DMS114 treated with DMSO at 0.1 percent for 48 hours (cell line): ENCODE data around the gene SBK1.

Source experiments
- DNase-seq: peaks from one replicate; lab custom pipeline; 2025; ENCODE audit not compliant: unreplicated experiment; lab: John Stamatoyannopoulos, UW

The SBK1 gene

DNA sequence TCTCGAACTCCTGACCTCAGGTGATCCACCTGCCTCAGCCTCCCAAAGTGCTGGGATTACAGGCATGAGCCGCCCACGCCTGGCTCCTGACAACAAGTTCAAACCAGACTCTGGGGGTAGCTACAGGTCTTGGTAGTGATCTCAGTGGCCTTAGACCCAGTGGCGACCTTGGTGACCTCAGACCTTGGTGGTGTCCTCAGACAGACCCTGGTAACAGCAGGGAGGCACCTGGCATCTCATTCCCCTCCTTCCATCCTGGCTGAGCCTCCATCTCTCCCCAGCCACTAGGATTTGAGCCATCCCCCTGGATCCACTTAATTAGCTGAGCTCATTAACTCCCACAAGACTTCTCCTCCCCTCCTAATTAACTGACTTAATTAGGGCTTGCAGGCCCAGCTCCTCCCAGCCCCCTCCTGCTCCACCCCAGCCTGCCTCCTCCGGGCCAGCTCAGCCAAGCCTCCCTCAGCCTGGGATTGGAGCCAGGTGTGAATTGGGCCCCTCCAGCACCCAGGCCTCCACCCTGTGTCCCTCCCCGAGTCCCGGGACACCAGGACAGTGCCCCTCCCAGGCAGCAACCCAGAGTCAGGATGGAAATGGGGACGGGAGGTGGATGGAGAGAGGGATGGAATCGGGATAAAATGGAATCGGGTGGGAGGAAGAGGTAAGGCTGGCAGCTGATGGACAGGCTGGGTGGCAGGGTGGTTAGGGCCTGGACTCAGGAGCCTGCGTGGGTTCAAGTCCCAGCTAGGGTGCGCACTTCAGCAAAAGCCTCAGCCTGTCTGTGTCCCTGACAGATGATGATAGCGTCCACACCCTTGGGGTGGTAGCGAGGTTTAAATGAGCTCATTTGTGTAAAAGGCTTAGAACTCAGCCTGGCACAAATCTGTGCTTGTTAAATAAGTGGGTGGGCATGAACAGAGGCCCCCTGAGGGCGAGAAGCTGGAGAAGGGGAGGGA, 11.2 kb upstream of the SBK1 start:
- no peak for DNase-seq

DNA sequence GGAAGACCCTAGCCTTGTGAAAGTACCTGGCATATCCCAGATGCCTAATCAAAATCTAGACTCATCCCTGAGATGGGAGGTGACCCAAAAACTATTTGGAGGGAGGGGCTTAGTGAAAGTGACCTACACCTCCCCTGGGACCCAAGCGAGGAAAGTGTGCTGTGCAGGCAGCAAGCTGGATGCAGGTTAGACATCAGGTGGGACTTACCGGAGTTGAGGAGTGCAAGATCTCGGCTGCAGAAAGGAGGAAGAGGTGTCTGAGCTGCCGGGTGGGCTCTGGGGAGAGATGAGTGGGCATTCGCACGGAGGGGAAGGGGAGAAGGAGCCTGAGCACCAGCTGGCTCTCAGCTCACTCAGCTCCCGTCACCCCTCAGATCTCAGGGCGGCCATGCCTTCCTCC, 10.3 kb upstream of the SBK1 start:
- DNase-seq: no peak

DNA sequence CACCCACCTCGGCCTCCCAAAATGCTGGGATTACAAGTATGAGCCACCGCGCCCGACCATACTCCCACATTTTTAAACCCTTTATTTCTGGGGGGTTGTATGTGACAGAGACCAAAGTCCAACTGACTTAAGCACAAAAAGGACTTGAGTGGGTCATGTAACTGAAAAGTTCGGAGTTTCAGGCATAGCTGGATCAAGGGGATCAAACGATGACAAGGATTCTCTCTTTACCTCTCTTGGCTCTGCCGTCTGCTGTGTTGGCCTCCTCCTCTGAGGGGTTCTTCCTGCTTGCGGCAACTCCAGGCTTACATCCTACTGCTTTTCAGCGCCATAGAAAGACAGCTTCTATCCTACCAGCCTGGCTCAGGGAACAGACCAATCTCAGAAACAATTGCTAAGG, 9.2 kb upstream of the SBK1 start:
- no peak for DNase-seq

DNA sequence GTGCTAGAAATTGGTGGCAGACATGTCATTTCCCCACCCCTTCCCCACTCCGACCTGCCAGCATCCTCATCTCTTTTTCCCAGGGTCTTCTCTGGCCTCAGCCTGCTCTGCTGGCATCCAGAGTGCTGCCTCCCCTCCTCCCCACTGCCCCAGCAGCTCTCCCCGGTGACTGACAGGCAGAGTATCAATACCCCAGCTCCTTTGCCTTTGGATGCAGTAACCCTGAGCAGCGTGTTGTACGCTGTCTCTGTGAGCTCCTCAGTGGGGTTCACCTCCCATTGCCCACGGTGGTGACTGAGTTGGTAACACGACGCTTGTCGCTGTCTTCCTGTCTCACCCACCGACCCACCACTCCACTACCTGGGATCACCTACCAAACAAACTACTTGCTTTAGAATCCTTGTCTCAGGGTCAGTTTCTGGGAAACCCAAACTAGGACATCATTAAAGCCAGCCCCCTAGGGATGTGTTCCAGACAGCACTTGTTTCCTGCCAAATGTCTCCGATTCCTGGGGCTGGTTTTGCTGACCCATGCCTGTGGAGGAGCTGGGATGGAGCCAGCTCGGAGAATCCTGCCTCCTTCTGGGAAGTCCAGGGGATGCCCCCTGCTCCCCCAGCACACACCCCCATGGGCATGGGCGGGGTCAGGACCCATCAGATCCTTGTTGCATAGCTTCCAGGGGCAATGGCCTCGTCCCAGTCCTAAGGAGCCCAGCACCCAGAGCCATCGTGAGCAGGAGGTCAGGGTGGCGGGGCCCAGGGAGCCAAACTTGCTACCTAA, 8.3 kb upstream of the SBK1 start:
- no peak for DNase-seq

DNA sequence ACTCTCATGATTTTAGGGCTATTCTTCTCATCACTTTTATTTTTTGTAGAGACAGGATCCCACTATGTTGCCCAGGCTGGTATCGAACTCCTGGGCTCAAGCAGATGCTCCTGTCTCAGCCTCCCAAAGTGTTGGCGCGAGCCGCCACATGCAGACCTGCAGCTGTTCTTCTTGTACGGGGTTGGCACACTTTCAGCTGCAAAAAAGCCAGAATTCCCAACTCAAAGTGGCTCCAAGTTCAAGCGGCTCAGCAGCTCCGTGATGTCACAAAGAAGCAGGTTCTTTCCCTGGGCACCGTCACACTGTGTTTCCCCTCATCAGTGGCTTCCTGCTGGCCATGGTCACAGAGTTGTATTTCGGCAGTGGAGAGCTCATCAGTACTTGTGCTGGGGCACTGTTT, 6.7 kb upstream of the SBK1 start:
- no peak for DNase-seq

DNA sequence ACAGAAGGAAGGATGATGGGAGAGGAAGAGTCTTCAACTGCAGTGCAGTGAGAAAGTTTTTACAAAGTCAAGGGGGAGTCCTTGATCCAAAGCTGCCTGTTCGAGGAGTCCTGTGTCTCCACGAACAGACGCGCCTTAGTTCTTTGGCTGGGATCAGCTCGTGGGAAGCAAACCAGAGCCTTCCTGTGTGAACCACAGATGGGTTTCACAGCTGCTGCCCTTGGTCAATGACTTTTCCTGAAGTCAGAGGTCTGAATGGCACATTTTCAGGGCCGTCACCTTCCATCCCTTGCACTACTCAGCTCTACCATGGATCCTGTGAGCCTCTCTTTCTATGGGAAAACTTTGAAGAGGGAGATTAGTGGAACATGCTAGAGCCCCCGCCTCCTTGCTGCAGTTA, 4.2 kb upstream of the SBK1 start:
- DNase-seq: no peak

DNA sequence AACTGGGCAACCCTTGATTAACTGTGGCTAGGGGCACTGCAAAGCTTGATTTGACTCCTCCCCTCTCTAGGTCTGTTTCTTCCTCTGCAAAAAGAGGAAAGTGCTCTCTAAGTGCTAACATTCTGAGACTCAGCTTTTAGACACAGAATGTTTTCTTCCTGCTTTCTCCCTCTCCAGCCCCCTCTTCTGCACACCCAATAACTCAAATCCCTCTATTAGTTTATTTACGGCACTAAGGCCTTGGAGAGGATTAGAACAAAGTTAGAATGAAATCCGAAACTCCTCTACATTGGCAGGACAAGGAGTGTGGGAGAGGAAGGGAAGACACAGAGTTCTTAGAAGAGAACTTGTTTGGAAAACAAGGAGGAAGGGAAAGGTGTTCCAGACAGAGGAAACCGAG, 3.3 kb upstream of the SBK1 start:
- DNase-seq: no peak

DNA sequence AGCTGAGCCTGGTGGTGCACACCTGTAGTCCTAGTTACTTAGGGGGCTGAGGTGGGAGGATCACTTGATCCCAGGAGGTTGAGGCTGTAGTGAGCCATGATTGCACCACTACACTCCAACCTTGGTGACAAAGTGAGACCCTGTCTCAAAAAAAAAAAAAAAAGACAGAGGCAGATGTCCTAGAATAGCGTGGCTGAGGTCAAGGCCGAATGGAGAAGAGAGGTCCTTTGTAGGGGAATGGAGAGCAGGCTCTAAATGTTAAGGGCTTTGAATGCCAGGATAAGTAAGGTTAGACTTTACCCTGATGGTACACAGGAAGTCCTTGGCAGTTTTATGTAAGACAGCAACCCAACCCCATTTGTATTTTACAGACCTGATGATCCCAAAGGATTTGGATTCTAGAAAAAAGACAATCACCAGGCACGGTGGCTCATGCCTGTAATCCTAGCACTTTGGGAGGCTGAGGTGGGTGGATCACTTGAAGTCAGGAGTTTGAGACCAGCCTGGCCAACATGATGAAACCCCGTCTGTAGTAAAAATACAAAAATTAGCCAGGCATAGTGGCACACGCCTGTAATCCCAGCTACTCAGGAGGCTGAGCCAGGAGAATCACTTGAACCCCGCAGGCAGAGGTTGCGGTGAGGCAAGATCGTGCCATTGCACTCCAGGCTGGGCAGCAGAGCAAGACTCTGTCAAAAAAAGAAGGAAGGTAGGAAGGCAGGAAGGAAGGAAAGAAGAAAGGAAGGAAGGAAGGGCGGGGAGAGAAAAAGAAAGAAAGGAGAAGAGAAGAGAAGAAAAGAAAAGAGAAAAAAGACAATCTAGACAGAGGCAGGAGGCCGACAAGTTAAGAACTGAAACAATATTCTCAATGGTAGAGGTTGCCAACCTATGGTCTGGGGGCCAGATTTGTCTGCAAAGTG, 2.1 kb upstream of the SBK1 start:
- no peak for DNase-seq

DNA sequence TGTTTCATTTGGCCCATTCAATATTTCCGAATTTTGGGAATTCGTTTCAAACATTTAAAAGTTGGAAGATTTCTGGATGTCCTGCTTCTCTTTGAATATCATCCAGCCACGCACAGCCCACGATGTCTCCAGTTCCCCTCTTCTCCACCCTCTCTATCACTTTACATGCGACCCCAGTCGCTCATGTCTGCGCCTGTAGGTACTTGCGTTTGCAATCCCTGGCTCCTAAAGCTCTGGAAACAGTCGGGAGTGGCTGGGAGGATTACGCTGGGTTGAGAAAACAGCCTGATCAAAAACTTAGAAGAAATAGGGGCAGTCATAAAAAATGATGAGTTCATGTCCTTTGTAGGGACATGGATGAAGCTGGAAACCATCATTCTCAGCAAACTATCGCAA, 1.5 kb upstream of the SBK1 start:
- no peak for DNase-seq

DNA sequence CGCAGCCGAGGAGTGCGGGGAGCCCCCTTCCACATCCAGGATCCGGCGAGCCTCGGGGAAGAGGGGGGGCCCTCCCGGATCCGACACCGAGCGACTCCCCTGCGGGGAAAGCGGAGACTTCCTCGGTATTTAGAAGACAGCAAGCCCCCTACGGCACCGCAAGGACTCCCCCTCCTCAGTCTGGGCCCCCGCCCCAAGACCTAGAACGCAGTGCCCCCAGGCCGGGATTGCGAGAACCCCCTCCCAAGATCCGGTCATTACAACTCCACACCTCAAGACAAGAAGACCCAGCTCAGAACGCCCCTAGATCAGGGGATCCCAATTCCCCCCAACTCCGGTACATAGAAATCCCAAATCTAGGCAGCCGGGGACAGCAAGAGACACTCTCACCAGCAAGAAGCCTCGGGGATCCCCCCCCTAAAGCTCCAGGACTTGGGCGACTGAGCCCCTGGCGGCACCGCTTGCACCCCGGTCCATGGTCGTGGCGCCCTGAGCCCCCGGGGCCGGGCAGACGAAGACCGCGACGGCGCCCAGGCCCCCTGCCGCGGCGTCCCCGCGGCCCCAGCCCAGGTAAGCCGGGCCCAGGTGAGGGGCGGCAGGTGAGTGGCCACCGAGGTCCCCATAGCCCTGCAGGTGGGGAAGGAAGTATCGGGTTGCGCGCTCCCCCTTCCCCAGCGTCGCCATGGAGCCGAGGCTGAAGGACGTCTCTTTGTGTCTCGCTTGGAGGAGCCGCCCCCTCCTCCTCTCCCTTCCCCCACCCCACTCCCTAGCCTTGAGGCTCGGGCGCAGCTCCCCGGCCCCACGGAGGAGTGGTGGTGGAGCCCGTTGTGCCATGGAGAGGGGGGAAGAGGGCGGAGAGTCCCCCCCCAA, 641 bp downstream of the SBK1 start:
- DNase-seq: no peak

DNA sequence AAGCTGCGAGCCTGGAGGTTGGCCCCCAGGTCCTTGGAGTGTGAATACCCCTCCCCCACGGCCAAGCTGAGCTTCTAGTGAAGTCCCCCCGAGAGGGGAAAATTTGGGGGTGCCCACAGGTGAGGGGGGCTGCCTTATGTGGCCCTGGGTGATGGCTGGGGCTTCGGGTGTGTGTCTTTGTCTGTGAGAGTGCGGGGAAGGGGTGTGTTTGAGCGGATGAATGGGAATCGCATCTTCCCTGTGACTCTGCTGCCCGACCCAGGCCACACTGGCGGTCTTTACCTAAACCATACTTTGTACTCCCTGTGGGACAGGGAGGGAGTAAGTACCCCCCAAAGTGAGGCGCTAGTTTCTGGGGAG, 1.3 kb downstream of the SBK1 start:
- no peak for DNase-seq

DNA sequence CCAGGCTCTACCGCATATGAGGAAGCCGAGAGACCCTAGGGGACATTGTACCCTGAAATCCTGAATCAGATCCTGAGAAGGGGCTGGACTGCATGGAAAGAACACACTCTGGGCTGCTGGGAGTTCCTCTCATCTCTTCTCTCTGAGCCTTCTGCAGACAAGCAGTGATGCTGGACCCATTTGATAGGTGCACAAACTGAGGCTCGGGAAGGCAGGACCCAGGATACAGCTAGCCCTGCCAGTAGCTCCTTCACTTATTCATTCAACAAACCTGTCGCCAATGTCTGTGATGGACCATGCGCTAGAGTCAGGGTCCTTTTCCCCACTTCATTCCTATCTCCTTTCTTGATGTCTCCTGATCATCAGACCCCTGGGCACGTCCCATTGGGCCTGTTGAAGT, 1.9 kb downstream of the SBK1 start:
- no peak for DNase-seq

DNA sequence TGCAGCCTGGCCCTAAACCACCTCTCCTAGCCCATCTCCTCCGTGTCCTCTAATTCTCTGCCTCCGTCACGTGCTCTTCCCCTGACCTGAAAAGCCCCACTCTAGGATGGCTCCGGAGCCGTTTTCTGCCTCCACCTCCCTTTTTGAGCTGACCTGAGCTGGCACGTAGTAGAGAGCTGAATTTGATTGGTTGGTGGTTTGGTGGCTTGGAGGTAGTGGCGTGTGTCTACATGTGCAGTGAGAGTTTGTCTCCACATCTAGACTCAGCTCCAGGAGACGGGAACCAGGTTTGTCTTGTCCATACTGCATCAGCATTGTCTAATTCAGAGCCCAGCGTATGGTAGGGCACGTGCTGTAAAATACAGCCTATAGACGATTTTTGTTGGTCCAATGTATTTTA, 3.0 kb downstream of the SBK1 start:
- no peak for DNase-seq

DNA sequence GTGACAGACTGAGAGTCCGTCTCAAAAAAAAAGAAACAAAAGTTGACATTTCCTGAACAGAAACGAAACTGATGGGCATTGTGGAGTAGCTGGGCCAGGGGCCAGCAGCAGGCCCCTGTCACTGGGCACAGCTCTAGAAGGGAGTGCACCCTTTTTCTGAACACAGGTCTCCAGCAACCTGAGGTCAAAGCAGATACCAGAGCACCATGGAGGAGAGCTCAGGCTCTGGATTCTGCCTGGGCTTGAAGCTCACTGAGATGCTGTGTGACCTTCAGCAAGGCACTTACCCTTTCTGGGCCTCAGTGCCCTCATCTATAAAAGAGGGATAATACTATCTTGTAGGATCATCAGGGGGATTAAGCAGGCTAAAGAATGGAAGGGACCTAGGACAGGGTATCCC, 5.0 kb downstream of the SBK1 start:
- DNase-seq: no peak

DNA sequence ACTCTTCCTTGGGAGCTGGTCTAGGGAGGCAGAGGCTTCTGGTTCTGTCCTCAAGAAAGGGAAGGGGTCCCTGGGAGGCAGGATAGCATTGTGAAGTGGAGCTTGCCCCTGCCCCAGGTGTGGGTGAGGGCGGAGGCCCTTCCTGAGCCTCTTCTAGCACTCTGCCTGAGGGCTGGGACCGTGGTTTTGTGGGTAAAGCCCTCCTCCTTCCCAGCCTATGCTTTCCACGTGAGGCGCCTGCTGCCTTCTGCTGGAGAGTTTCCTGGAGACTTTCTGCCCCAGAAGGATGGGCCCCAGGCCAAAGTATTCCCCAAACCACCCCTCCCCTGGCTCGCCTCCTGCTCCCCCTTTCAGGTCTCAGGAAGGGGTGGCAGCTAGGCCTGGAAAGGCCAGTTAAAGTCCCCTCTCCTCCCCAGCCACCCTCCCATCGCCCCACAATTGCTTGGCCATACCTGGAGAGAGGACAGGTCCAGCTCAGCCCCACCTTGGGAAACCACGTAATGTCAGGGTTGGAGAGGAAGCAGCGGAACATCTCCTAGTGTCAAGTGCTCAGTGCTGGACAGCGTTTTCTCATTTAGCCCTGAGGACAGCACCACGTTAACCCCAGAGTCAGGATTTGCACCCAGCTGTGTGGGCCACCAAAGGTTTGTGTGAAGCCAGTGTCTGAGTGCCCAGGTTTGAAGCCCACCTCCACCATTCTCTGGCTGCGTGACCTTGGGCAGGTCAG, 5.6 kb downstream of the SBK1 start:
- DNase-seq: no peak

DNA sequence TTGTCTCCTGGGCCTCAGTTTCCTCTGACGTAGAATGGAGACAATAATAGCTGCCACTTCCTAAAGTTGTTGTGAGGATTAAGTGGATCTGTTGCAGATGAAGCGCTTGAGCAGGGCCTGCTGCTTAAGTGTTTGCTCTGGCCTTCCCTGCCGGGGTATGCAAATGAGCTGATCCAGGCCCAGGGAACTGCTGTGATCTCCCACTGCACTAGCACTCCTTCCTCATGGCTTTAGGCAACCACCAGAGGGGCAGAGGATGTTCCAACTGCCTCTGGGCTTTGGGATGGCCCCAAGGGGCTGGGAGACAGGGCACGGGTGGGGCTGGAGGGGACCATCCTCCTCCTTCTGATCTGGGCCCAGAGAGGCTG, 6.2 kb downstream of the SBK1 start:
- no peak for DNase-seq

DNA sequence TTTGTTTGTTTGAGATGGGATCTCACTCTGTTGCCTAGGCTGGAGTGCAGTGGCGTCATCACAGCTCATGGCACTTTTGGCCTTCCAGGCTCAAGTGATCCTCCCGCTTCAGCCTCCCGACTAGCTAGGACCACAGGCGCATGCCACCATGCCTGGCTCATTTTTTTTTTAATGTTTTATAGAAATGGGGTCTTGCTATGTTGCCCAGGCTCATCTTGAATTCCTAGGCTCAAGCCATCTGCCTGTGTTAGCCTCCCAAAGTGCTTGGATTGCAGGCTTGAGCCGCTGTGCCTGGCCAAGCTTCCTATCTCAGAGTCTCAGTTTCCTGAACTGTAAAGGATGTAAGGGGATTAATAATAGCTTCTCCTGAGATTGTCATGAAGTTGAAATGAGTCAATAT, 8.0 kb downstream of the SBK1 start:
- no peak for DNase-seq

DNA sequence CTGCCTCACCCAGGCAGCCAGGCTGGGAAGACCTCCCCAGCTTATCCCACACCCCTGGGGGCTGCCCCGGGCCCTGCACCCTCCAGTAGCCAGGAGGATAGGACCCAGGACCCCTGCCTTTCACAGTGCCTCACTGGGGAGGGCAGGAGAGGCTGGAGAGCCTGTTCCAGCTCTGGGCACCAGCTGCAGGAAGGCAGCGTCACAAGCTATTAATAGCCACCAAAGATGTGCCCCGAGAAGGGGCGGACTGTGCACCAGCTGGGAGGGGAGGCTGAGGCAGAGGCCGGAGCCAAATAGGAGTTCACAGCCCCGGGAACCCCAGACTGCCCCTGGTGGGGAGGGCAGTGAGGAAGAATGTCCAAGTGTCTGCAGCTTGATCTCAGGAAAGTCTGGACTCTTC, 8.8 kb downstream of the SBK1 start:
- DNase-seq: no peak

DNA sequence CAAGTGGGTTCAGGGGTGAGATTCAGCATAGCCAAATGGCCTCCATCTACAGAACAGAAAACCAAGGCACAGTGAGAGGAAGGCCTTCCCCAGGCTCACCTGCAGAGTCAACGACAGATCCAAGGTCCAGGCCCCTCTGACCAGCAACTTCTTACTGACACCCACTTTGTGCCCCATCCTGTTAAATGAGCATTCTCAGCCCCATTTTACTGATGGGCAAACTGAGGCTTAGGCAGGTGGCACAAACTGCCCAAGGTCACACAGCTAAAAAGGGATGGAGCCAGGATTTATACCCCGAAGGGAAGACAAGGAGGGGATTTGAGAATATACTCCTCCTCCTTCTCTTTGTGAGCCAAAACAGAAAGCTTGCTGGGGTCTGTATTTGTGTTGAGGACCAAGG, 9.3 kb downstream of the SBK1 start:
- DNase-seq: no peak

DNA sequence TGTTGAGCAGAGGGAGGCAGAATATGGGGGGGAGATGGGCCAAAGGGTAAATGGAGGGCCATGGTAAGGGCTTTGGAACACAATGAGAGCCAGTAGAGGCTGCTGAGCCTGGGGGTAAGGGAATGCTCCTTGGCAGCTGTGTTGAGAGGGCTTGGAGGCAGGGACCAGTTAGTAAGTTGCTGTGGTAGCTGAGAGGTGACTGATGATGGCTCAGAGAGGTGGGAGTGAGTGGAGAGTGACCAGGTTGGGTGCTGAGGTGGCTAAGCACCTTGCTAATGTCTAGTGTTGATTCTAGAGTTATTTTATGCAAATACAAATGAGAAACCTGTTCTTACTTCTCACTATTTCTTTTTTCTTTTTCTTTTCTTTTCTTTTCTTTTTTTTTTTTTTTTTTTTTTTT, 10.8 kb downstream of the SBK1 start:
- no peak for DNase-seq
